ENCODE results near the gene CIITA. TPM values are rescaled to one million over a fixed set of nuclear protein-coding genes. Genes with fewer than 3 reads are reported as not detected.

The CIITA gene
- total RNA-seq, 2 donors from 2014 or later = 4.5 to 9.6 TPM

GRCh38 chr16:10918294-10919002, 41.4 kb downstream of the CIITA start:
- no peak overlapping the region for H3K9ac ChIP-seq (ENCODE audit: low read depth in 2 of 2, low read length in 2 of 2)
- no peak overlapping the region for H3K4me3 ChIP-seq
- no peak overlapping the region for H3K27ac ChIP-seq
- no peaks in the 10 kb centered on the region for H3K27me3 ChIP-seq
- TF ChIP-seq, protein P1, sequence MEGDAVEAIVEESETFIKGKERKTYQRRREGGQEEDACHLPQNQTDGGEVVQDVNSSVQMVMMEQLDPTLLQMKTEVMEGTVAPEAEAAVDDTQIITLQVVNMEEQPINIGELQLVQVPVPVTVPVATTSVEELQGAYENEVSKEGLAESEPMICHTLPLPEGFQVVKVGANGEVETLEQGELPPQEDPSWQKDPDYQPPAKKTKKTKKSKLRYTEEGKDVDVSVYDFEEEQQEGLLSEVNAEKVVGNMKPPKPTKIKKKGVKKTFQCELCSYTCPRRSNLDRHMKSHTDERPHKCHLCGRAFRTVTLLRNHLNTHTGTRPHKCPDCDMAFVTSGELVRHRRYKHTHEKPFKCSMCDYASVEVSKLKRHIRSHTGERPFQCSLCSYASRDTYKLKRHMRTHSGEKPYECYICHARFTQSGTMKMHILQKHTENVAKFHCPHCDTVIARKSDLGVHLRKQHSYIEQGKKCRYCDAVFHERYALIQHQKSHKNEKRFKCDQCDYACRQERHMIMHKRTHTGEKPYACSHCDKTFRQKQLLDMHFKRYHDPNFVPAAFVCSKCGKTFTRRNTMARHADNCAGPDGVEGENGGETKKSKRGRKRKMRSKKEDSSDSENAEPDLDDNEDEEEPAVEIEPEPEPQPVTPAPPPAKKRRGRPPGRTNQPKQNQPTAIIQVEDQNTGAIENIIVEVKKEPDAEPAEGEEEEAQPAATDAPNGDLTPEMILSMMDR (IDR thresholded peaks at IDR 0.05) = peak; percentile 93
- H3K9me3 ChIP-seq = no peaks in the 10 kb centered on the region
- no peaks in the 10 kb centered on the region for H3K4me1 ChIP-seq
- peak; percentile 95 for DNase-seq
- intact Hi-C loops (cut with DNase I) = loop anchor here (5.0 kb wide), 2 partner anchors 171 to 406 kb away; no protein-coding TSS in a partner anchor
- no peaks in the 10 kb centered on the region for H3K36me3 ChIP-seq

DNA sequence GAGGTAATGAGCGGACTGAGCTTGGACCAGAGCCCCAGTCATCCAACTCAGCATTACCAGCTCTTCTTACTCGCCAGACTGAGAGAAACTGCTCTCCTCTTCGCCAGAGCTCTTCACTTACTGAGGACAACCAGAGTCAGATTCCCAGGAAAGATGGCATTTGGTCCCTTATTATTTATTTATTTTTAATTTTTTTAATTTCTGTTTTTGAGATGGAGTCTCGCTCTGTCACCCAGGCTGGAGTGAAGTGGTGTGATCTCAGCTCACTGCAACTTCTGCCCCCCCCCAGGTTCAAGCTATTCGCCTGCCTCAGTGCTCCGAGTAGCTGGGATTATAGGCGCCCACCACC, 42.0 kb downstream of the CIITA start:
- Histone ChIP-seq H3K9me3 (no peaks in the 10 kb centered on the region), H3K27ac (no peak overlapping the region), H3K36me3 (no peaks in the 10 kb centered on the region), H3K27me3 (no peaks in the 10 kb centered on the region), H3K4me3 (no peak overlapping the region), H3K9ac (ENCODE audit: low read depth in 2 of 2, low read length in 2 of 2) (no peak overlapping the region), H3K4me1 (no peaks in the 10 kb centered on the region)
- intact Hi-C loops (cut with DNase I) = loop anchor here (5.0 kb wide), 2 partner anchors 172 to 407 kb away; no protein-coding TSS in a partner anchor
- TF ChIP-seq, protein P1 (IDR thresholded peaks at IDR 0.05) = no peak
- DNase-seq = no peak

GRCh38 chr16:10920726-10921427, 43.9 kb downstream of the CIITA start:
- H3K36me3 ChIP-seq = no peaks in the 10 kb centered on the region
- no peaks in the 10 kb centered on the region for H3K4me1 ChIP-seq
- no peak for DNase-seq
- H3K9ac ChIP-seq (ENCODE audit: low read depth in 2 of 2, low read length in 2 of 2) = no peak overlapping the region
- TF ChIP-seq, protein P1 (IDR thresholded peaks at IDR 0.05) = no peak
- no peak overlapping the region for H3K4me3 ChIP-seq
- intact Hi-C loops (cut with DNase I) = loop anchor here (10.0 kb wide), 1 partner anchor 256 kb away; no protein-coding TSS in a partner anchor
- H3K27me3 ChIP-seq = no peaks in the 10 kb centered on the region
- H3K27ac ChIP-seq = no peak overlapping the region
- no peaks in the 10 kb centered on the region for H3K9me3 ChIP-seq

DNA sequence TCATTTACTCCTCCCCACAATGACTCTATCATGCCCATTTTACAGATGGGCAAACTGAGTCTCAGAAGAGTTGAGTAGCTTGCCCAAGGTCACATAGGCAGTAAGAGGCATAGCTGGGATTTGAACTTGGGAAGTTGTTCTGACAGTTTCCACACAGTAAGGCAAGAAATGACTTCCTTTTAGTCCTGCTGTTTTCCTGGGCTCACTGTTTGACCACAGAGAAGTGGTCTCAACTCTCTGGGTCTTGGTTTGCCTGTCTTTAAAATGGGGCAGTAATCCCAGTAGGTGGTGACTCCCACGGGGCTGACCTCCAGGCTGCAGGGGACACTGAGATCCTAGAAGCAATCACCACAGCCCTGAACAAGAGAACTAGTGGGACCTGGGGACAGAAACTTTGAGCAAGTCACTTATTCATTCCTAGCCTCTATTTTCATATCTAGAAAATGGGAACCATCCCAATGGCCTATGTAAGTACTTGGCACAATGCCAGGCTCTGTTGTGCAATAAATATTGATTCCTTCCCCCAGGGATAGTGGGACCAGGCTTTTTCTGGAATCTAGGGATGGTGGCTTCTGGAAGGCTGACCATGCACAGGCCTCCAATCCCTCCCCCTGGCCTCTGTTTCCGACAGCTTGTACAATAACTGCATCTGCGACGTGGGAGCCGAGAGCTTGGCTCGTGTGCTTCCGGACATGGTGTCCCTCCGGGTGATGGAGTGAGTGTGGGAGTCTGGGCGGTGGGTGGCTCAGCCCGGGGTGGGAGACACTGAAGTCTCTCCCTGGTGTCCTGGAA, 44.7 kb downstream of the CIITA start:
- H3K9ac ChIP-seq (ENCODE audit: low read depth in 2 of 2, low read length in 2 of 2) = no peak overlapping the region
- TF ChIP-seq, protein P1 (IDR thresholded peaks at IDR 0.05) = no peak
- no peaks in the 10 kb centered on the region for H3K36me3 ChIP-seq
- no peak for DNase-seq
- intact Hi-C loops (cut with DNase I) = loop anchor here (10.0 kb wide), 1 partner anchor 257 kb away; no protein-coding TSS in a partner anchor
- H3K27ac ChIP-seq = no peak overlapping the region
- H3K27me3 ChIP-seq = no peaks in the 10 kb centered on the region
- no peak overlapping the region for H3K4me3 ChIP-seq
- H3K4me1 ChIP-seq = no peaks in the 10 kb centered on the region
- H3K9me3 ChIP-seq = no peaks in the 10 kb centered on the region

All from colonic mucosa (tissue), 4 donors.